Germinal center (tissue), 1 donor: Measurements from ENCODE around the gene GOLGA3.
"Not testable (repeated sequence)": the region's sequence is repeated elsewhere in the genome, so short reads cannot be mapped to it uniquely, and the experiment has no call there.

ENCODE experiments used
- DNase-seq: peaks from one replicate; pipeline ENCODE4 v3.0.0; 2012; ENCODE audit warnings: mixed read lengths, low spot score

GOLGA3 gene

GRCh38 chr12:132828706-132829534 lies at the start of gene GOLGA3:
TSS of gene GOLGA3 (minus strand) at chr12:132828869. CDS start at chr12:132822128, 6,741 bp downstream.
- DNase-seq: peak; percentile 99

GRCh38 chr12:132874620-132875019 lies 46.0 kb upstream of the GOLGA3 start:
- DNase-seq: not testable (repeated sequence)

- DNase-seq: no peak
Observed at GRCh38 chr12:132874175-132874574, 45.5 kb upstream of the GOLGA3 start.

GRCh38 chr12:132873724-132874123 lies 45.1 kb upstream of the GOLGA3 start:
- no peak for DNase-seq

DNA sequence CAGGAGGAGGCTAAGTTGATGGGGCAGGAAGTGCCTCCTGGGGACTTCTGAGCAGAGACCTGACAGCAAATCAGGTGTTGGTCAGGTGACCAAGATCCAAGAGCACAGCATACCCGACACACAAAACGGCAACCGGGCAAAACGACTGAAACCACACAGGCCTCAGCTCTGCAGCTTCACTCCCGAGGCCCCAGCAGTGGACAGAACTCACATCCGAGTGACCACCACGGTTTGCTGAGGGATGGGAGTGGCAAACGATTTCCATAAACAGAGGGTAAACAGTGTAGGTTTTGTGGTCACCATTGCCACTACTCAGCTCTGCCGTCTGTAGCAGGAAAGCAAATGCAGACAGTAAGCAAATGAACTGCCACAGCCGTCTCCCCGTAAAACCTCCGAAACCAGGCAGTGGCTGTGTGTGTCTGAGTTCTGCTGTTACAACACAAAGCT lies 44.3 kb upstream of the GOLGA3 start:
- peak; percentile 13 for DNase-seq

DNA sequence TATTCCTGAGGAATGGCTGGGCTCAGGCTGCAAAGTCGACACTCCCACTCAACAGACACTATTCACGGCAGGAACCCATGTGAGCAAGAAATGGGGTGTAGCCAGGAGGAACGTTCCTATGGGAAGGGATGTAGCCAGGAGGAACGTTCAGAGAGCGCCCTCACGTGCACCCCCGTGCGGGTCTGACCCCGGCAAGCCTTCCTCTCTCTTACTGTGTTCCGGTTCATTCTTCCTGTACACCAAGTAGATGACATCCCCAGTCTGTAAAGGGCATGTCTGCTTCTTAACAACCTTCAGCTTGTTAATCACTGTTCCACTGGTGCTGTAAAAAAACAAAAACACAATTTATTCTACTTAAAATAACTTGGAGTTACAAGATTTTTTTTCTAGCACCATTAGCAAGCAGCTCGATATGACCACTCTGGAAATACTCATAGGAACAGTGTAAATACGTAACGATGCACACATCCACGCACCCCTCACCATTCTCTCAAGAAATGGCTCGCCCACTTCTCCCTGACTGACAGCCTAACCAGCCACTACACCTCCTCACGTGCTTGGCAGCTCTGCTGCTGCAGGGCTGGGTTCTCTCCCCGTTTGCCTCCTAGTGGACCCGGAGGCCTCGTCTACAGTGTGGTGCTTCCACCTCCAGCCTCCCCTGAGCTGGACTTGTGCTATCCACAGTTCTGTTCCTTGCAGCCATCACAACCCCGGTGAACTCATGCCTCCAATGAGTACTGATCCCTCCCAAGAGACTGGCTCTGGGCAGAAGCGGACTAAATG lies 43.6 kb upstream of the GOLGA3 start:
- DNase-seq: no peak

GRCh38 chr12:132869551-132869950 lies 40.9 kb upstream of the GOLGA3 start:
- DNase-seq: no peak

DNA sequence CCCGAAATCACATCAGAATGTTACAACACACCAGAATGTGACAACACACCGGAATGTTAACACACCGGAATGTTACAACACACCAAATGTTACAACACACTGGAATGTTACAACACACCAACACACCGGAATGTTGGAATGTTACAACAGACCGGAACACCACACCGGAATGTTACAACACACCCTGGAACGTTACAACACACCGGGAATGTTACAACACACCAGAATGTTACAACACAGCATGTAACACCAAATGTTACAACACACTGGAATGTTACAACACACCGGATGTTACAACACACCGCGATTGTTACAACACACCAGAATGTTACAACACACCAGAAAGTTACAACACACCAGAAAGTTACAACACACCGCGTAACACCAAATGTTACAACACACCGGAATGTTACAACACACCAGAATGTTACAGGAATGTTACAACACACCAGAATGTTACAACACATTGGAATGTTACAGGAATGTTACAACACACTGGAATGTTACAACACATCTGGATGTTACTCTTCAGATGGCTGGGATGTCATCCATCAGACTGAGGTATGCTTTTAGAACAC lies 37.7 kb upstream of the GOLGA3 start:
- no peak for DNase-seq

DNA sequence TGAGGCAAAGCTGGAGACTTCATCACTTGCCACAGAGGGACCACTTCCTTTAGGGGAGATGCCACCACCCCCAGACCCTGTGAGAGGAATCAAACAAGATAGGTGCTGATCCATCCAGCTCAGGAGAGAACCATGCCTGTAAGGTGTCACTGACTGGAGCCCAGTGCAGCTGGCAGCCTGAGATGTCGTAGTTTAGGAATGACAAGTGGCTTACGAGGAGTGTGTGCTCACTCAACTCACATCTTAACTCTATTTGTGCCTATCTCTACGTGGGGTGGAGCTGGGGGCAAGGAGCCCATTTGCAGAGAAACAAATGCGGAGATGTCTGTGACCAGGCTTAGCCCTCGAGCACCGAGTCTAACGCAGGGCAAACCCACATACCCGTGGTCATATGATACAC lies 32.9 kb upstream of the GOLGA3 start:
- DNase-seq: no peak

- DNase-seq: no peak
Observed at GRCh38 chr12:132858718-132859266, 30.1 kb upstream of the GOLGA3 start.

DNA sequence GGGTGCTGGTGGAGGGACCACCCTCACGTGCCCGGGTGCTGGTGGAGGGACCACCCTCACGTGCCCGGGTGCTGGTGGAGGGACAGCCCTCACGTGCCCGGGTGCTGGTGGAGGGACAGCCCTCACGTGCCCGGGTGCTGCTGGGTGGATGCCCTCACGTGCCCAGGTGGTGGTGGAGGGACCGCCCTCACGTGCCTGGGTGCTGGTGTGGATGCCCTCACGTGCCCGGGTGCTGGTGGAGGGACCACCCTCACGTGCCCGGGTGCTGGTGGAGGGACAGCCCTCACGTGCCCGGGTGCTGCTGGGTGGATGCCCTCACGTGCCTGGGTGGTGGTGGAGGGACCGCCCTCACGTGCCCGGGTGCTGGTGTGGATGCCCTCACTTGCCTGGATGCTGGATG lies 28.4 kb upstream of the GOLGA3 start:
- not testable (repeated sequence) for DNase-seq

- DNase-seq: no peak
Observed at GRCh38 chr12:132856581-132856980, 27.9 kb upstream of the GOLGA3 start.

- DNase-seq: not testable (repeated sequence)
Observed at GRCh38 chr12:132855211-132855610, 26.5 kb upstream of the GOLGA3 start.

DNA sequence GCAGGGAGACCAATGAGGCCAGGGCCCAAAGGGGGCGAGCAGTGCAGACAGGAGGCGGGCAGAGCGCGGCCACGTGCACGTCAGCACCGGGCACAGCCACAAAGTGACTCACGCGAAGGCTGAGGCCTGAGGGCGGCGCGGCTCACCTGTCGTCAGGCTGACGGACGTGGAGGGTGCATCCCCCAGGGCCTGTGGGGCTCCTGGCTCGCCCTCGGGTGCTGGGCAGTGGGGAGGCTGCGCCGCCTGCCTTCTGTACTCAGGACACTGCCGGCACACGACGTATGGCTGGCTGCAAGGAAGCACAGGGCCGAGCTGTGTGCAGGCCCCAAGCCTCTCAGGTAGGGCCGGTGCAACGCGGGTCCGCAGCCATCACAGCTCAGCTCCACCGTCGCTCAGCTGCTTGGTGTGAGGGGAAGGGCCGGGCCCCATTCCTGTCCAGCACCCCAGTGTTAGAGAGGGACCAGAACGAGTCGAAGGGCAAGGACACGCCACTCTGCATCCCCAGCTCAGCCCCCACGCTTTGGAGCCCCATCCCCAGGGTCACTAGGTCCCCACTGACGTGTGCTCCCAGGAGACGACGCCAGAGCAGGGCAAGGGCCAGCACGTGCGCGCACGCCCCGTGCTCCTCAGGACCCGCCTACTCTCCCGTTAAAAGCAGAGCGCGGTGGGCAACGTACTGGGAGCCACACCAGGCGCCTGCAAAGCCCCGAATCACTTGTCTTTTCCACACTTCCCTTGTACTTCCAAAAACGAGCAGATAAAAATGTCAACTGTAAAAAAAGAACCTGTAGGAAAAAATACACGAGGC lies 24.8 kb upstream of the GOLGA3 start:
- DNase-seq: no peak

- no peak for DNase-seq
Observed at GRCh38 chr12:132852496-132852895, 23.8 kb upstream of the GOLGA3 start.

GRCh38 chr12:132851465-132851864 lies 22.8 kb upstream of the GOLGA3 start:
- no peak for DNase-seq

DNA sequence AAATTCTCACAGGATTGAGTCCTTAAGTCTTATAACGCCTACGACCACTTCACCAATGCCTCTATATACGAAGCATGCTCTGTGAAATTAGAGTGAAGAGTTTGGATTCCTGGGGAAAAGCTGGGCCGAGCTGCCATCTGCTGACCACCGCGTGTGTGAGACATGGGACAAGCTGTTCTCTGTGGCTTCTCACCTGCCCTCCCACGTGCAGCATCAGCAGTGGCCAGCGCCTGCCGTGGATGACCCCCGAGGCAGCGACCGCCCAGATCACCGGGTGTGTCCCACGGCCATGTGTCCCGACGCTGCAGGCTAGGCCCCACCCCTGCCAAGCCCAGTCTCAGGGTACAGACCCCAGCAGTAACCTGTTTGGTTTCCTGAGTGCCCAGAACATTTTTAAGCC lies 21.6 kb upstream of the GOLGA3 start:
- DNase-seq: no peak

GRCh38 chr12:132848521-132848920 lies 19.9 kb upstream of the GOLGA3 start:
- no peak for DNase-seq

DNA sequence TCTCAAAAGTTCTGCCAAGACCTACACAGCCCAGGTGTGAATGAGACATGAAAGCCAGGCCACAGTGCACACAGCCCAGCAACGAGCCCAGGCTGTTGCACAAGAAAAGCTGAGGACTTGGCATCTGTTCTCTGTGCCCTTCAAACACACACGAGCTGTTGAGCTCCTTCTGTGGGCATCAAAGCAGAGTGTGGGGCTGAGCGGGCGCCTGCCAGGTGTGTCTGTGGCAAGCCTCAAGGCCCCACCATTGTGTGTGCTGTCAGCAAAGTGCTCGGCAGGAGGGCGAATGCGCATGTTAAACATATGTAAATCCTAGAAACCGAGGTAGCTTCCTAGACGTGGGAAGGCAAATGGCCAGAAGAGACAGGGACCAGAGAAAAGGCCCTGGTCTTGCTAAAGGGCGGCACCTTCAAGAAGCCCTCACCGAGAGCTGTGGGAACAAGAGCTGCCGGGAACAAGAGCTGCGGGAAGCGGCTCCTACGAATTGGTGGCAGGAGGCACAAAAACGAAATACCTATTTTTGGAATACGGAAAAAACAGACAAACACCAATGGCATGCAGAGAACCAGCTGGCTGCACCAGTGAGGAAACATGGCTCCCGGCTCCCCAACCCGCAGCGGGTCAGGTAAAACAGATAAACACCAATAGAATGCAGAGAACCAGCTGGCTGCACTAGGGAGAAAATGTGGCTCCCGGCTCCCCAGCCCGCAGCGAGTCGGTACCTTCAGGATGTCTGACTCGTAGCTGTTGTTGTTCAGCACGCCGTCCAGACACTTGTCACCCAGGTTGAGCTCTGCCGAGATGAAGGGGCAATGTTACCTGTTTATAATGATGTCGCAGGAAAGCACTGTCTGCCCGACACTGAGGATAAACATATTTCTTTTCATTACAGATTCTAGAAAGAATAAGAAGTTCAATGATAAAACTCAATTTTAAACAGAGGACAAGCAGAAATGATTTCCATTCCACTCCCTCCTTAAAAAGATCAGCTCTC lies 19.0 kb upstream of the GOLGA3 start:
- no peak for DNase-seq

- DNase-seq: not testable (repeated sequence)
Observed at GRCh38 chr12:132844681-132845080, 16.0 kb upstream of the GOLGA3 start.
